ENCODE results near the gene MEGF11. TPM values are rescaled to one million over a fixed set of nuclear protein-coding genes. Genes with fewer than 3 reads are reported as not detected.

The MEGF11 gene
- polyA plus RNA-seq, 2 of the 4 experiments (the other 2 are of a cell fraction), result 0.25 to 0.31 TPM

DNA sequence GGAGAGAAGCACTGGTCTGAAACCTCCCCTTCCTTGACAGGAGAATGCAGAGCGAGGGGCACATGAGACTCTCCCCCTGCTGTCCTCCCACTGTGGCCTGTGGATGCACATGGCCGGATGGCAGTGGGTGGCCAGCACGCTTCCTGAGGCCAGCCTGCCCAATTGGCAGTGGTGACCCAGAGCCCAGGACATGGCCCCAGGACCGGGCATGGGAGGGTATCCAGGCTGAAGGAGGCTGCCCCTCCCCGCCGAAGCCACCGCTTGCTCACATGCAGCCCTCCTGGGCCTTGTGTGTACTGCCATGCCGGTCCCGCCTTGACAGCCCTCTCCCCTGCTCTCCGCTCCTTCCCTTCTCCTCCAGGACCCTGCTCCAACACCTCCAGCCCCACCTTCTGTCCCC, 100.9 kb downstream of the MEGF11 start:
- 90% methylated on average over 10 of the region's 10 CpGs for WGBS (ENCODE audit: missing lambda C conversion rate)
- Histone ChIP-seq H3K4me3 (no peak overlapping the region), H3K4me1 (no peaks in the 10 kb centered on the region), H3K27ac (no peak overlapping the region), H3K9me3 (no peaks in the 10 kb centered on the region), H3K4me2 (no peak overlapping the region)
- FAIRE-seq, result no peak
- ATAC-seq, result no peak
- no peak for DNase-seq (ENCODE audit: low read depth in 1 of 2, low spot score in 1 of 2)
- TF ChIP-seq ZC3H11A (IDR thresholded peaks at IDR 0.05), result no peak
- TF ChIP-seq, protein P1, sequence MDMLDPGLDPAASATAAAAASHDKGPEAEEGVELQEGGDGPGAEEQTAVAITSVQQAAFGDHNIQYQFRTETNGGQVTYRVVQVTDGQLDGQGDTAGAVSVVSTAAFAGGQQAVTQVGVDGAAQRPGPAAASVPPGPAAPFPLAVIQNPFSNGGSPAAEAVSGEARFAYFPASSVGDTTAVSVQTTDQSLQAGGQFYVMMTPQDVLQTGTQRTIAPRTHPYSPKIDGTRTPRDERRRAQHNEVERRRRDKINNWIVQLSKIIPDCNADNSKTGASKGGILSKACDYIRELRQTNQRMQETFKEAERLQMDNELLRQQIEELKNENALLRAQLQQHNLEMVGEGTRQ (IDR thresholded peaks at IDR 0.05), result no peak
- TF ChIP-seq, protein P2, sequence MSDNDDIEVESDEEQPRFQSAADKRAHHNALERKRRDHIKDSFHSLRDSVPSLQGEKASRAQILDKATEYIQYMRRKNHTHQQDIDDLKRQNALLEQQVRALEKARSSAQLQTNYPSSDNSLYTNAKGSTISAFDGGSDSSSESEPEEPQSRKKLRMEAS (IDR thresholded peaks at IDR 0.05), result no peak
- no peak for TF ChIP-seq RARB (CRISPR knock-in tag; IDR thresholded peaks at IDR 0.05)
- TF ChIP-seq, protein P3, sequence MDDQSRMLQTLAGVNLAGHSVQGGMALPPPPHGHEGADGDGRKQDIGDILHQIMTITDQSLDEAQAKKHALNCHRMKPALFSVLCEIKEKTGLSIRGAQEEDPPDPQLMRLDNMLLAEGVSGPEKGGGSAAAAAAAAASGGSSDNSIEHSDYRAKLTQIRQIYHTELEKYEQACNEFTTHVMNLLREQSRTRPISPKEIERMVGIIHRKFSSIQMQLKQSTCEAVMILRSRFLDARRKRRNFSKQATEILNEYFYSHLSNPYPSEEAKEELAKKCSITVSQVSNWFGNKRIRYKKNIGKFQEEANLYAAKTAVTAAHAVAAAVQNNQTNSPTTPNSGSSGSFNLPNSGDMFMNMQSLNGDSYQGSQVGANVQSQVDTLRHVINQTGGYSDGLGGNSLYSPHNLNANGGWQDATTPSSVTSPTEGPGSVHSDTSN (IDR thresholded peaks at IDR 0.05), result no peak
- TF ChIP-seq, protein P4, sequence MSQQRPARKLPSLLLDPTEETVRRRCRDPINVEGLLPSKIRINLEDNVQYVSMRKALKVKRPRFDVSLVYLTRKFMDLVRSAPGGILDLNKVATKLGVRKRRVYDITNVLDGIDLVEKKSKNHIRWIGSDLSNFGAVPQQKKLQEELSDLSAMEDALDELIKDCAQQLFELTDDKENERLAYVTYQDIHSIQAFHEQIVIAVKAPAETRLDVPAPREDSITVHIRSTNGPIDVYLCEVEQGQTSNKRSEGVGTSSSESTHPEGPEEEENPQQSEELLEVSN (IDR thresholded peaks at IDR 0.05; ENCODE audit: borderline replicate concordance, low read depth), result no peak
- TF ChIP-seq, protein P5, sequence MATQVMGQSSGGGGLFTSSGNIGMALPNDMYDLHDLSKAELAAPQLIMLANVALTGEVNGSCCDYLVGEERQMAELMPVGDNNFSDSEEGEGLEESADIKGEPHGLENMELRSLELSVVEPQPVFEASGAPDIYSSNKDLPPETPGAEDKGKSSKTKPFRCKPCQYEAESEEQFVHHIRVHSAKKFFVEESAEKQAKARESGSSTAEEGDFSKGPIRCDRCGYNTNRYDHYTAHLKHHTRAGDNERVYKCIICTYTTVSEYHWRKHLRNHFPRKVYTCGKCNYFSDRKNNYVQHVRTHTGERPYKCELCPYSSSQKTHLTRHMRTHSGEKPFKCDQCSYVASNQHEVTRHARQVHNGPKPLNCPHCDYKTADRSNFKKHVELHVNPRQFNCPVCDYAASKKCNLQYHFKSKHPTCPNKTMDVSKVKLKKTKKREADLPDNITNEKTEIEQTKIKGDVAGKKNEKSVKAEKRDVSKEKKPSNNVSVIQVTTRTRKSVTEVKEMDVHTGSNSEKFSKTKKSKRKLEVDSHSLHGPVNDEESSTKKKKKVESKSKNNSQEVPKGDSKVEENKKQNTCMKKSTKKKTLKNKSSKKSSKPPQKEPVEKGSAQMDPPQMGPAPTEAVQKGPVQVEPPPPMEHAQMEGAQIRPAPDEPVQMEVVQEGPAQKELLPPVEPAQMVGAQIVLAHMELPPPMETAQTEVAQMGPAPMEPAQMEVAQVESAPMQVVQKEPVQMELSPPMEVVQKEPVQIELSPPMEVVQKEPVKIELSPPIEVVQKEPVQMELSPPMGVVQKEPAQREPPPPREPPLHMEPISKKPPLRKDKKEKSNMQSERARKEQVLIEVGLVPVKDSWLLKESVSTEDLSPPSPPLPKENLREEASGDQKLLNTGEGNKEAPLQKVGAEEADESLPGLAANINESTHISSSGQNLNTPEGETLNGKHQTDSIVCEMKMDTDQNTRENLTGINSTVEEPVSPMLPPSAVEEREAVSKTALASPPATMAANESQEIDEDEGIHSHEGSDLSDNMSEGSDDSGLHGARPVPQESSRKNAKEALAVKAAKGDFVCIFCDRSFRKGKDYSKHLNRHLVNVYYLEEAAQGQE (IDR thresholded peaks at IDR 0.05), result no peak
- TF ChIP-seq EHMT2 (IDR thresholded peaks at IDR 0.05; ENCODE audit: low read depth), result no peak
- TF ChIP-seq, protein P6, sequence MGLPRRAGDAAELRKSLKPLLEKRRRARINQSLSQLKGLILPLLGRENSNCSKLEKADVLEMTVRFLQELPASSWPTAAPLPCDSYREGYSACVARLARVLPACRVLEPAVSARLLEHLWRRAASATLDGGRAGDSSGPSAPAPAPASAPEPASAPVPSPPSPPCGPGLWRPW (IDR thresholded peaks at IDR 0.05), result no peak
- ChIA-PET CTCF (interaction anchor here (1.0 kb wide), 1 partner anchor 14 kb away, joined by 3 read pairs; no protein-coding TSS in a partner anchor), POLR2A (no interaction called here)

DNA sequence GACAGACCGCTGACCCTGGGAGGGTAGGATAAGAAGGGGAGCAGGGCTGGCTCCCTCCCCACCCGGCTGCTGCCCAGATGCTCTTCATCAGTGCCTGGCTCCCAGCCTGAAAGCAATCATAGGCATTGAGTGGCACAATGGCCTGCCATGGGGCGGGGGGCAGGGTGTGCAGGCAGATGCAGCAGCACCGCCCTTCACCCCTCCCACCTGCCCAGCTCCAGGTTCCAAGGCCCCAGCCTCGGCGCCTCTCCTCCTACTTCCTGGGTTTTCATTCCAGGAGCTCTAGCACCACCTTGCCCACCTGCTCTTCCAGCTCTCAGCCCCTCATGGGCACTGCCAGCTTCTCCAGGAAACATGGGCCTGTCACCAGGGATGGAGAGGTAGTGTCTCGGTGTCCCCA, 101.7 kb downstream of the MEGF11 start:
- 66% methylated on average over 6 of the region's 7 CpGs for WGBS (ENCODE audit: missing lambda C conversion rate)
- POLR2A ChIA-PET, result no interaction called here
- TF ChIP-seq ZNF302 (CRISPR knock-in tag; IDR thresholded peaks at IDR 0.05) (no peak), RAD21 (conservative IDR thresholded peaks at IDR 0.05 in 1 of 2, IDR thresholded peaks at IDR 0.05 in 1 of 2) (peak; percentile 30 to 57; a peak in 2 of 5 replicates)
- TF ChIP-seq, protein P3 (IDR thresholded peaks at IDR 0.05), result no peak
- TF ChIP-seq, protein P7, sequence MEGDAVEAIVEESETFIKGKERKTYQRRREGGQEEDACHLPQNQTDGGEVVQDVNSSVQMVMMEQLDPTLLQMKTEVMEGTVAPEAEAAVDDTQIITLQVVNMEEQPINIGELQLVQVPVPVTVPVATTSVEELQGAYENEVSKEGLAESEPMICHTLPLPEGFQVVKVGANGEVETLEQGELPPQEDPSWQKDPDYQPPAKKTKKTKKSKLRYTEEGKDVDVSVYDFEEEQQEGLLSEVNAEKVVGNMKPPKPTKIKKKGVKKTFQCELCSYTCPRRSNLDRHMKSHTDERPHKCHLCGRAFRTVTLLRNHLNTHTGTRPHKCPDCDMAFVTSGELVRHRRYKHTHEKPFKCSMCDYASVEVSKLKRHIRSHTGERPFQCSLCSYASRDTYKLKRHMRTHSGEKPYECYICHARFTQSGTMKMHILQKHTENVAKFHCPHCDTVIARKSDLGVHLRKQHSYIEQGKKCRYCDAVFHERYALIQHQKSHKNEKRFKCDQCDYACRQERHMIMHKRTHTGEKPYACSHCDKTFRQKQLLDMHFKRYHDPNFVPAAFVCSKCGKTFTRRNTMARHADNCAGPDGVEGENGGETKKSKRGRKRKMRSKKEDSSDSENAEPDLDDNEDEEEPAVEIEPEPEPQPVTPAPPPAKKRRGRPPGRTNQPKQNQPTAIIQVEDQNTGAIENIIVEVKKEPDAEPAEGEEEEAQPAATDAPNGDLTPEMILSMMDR (IDR thresholded peaks at IDR 0.05), result 0 out of 3 replicates have a peak, but pooled peaks have one; percentile 16
- FAIRE-seq (no peak), DNase-seq (ENCODE audit: low read depth in 1 of 2, low spot score in 1 of 2) (peak in 1 of 2 experiments; percentile 33), ATAC-seq (peak; percentile 6 to 48; a peak in 3 of 6 replicates)
- CTCF ChIA-PET, result interaction anchor here (0.6 to 2.0 kb wide), 8 partner anchors 10 to 236 kb away, joined by 3 to 7 read pairs (median 3); no protein-coding TSS in a partner anchor
- Histone ChIP-seq H3K4me3 (no peak overlapping the region), H3K9me3 (no peaks in the 10 kb centered on the region), H3K27ac (no peak overlapping the region), H3K4me2 (no peak overlapping the region), H3K4me1 (no peaks in the 10 kb centered on the region)
